Testis (tissue), 2 donors: Measurements from ENCODE around the gene ARFGAP1.

Experiments
- CTCF ChIP-seq, 3 experiments: fragments of 450-650 bp in 2 of 3; fragments of 200-600 bp in 1 of 3; sonication (generic) in 1 of 3; IDR thresholded peaks; one replicate each; pipeline ENCODE4 v1.5.1; 2016 to 2019; ENCODE audit warnings: antibody characterized with exemption in 3 of 3, mild to moderate bottlenecking in 2 of 3, moderate library complexity in 1 of 3
- POLR2A ChIP-seq: fragments of 450-650 bp; IDR thresholded peaks from one replicate; pipeline ENCODE4 v1.6.1; 2017; ENCODE audit warnings: antibody characterized with exemption, mild to moderate bottlenecking, moderate library complexity

- TF ChIP-seq POLR2A (no peak), CTCF (IDR thresholded peaks at IDR 0.05) (no peak)
Measured at GRCh38 chr20:63243604-63244247, 28.9 kb upstream of the ARFGAP1 start.
